Measurements from ENCODE around the gene FCHSD2. TPM values are rescaled to one million over a fixed set of nuclear protein-coding genes. Genes with fewer than 3 reads are reported as not detected.

Gene FCHSD2
- total RNA-seq, 1 donor from 2014 or later: 10.0 TPM

DNA sequence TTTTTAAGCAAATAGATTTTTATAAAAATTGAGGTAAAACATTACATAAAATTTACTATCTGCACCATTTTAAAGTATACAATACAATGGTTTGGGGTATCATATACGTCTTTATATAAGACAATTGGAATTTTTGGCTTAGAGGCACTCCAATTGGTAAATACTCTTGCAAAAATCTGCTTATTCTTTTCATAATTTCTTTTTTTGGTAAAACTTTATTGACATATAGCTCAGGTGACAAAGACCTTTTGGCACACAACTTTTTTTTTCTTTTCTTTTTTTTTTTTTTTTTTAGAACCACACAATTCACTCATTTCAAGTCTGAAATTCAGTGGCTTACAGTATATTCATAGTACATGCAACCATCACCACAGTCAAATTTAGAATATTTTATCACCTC lies 270.1 kb downstream of the FCHSD2 start:
- TF ChIP-seq, protein P1, sequence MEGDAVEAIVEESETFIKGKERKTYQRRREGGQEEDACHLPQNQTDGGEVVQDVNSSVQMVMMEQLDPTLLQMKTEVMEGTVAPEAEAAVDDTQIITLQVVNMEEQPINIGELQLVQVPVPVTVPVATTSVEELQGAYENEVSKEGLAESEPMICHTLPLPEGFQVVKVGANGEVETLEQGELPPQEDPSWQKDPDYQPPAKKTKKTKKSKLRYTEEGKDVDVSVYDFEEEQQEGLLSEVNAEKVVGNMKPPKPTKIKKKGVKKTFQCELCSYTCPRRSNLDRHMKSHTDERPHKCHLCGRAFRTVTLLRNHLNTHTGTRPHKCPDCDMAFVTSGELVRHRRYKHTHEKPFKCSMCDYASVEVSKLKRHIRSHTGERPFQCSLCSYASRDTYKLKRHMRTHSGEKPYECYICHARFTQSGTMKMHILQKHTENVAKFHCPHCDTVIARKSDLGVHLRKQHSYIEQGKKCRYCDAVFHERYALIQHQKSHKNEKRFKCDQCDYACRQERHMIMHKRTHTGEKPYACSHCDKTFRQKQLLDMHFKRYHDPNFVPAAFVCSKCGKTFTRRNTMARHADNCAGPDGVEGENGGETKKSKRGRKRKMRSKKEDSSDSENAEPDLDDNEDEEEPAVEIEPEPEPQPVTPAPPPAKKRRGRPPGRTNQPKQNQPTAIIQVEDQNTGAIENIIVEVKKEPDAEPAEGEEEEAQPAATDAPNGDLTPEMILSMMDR (IDR thresholded peaks at IDR 0.05; ENCODE audit: insufficient read depth, low read length, severe bottlenecking): no peak
- Histone ChIP-seq H3K27me3 (ENCODE audit: control insufficient read depth, insufficient read depth, low read length) (no peaks in the 10 kb centered on the region), H3K4me3 (ENCODE audit: low read depth, low read length) (no peak overlapping the region), H3K36me3 (ENCODE audit: control insufficient read depth, insufficient read depth, low read length) (no peaks in the 10 kb centered on the region)
- DNase-seq (ENCODE audit: low read depth): no peak
- FAIRE-seq: no peak

GRCh38 chr11:72871119-72871518 lies 271.0 kb downstream of the FCHSD2 start:
- no peak overlapping the region for H3K4me3 ChIP-seq (ENCODE audit: low read depth, low read length)
- no peak for FAIRE-seq
- no peaks in the 10 kb centered on the region for H3K36me3 ChIP-seq (ENCODE audit: control insufficient read depth, insufficient read depth, low read length)
- DNase-seq (ENCODE audit: low read depth): no peak
- TF ChIP-seq, protein P1 (IDR thresholded peaks at IDR 0.05; ENCODE audit: insufficient read depth, low read length, severe bottlenecking): no peak
- no peaks in the 10 kb centered on the region for H3K27me3 ChIP-seq (ENCODE audit: control insufficient read depth, insufficient read depth, low read length)

GRCh38 chr11:72869831-72870230 lies 272.3 kb downstream of the FCHSD2 start:
- DNase-seq (ENCODE audit: low read depth) (no peak), FAIRE-seq (no peak)
- H3K27me3 ChIP-seq (ENCODE audit: control insufficient read depth, insufficient read depth, low read length): no peaks in the 10 kb centered on the region
- H3K4me3 ChIP-seq (ENCODE audit: low read depth, low read length): no peak overlapping the region
- no peaks in the 10 kb centered on the region for H3K36me3 ChIP-seq (ENCODE audit: control insufficient read depth, insufficient read depth, low read length)
- TF ChIP-seq, protein P1 (IDR thresholded peaks at IDR 0.05; ENCODE audit: insufficient read depth, low read length, severe bottlenecking): no peak

- TF ChIP-seq, protein P1 (IDR thresholded peaks at IDR 0.05; ENCODE audit: insufficient read depth, low read length, severe bottlenecking): no peak
- DNase-seq (ENCODE audit: low read depth) (no peak), FAIRE-seq (no peak)
- no peaks in the 10 kb centered on the region for H3K36me3 ChIP-seq (ENCODE audit: control insufficient read depth, insufficient read depth, low read length)
- no peaks in the 10 kb centered on the region for H3K27me3 ChIP-seq (ENCODE audit: control insufficient read depth, insufficient read depth, low read length)
- no peak overlapping the region for H3K4me3 ChIP-seq (ENCODE audit: low read depth, low read length)
Measured at GRCh38 chr11:72867970-72868369, 274.1 kb downstream of the FCHSD2 start.

DNA sequence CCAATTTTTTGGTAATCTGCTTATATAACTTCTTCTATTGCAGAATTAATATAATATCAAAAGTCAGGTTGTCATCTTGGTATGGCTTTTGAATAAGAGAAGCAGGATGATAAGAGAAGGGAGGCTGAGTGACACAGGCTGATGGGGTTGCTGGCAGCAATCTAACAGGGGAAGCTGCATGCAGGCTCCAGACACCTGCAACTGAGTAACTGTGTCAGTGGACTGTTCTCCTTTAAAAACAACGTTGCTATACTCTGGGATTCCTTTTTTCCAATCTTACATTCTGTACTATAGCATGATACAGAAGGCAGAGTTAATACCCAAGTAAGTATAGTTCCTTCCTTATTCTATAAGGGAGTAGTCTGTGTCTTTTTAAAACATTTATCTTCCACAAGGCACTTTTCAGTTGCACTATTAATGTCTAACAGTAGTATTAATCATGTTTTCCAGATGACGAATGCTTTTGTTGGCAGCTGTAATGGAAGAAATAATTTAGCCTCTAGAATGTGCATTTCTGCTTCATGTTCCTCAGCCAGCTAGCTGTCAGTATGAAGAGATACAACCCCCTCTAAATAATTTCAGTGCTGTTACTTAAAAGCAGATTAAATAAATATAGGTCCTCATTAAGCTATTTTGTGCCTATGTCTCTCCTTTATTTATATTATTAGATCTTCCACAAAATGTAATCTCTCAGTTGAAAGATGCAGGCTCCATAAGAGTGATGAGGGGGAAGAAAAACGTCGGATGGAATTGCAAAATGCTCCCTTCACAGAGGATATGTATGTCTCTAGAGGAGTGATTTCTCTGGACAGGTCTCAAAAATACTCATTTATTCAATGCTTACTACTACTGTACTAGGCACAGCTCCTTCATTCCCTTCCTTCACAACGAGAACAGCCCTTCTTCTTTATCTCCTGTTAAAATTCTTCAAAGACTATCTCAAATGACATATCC lies 277.1 kb downstream of the FCHSD2 start:
- DNase-seq (ENCODE audit: low read depth) (no peak), FAIRE-seq (no peak)
- H3K4me3 ChIP-seq (ENCODE audit: low read depth, low read length): no peak overlapping the region
- H3K36me3 ChIP-seq (ENCODE audit: control insufficient read depth, insufficient read depth, low read length): no peaks in the 10 kb centered on the region
- H3K27me3 ChIP-seq (ENCODE audit: control insufficient read depth, insufficient read depth, low read length): no peaks in the 10 kb centered on the region
- TF ChIP-seq, protein P1 (IDR thresholded peaks at IDR 0.05; ENCODE audit: insufficient read depth, low read length, severe bottlenecking): no peak

Measured in bronchial epithelial cell (primary cell).